Panc1 (cell line): ENCODE measurements around the gene C9orf152. TPM values are rescaled to one million over a fixed set of nuclear protein-coding genes. Genes with fewer than 3 reads are reported as not detected.

Source experiments
- ATAC-seq: fragments of 200-7000 bp; cut with Tn5 transposase; 2 replicates; pipeline ENCODE4 v1.9.1; 2020; ENCODE audit warnings: mild to moderate bottlenecking, moderate library complexity
- BruUV-seq: library from RNA; stranded (reverse); fragments of 400-500 nt; replicated peaks from 2 replicates; lab custom pipeline; 2021; lab: Mats Ljungman, UMichigan
- CTCF ChIA-PET: fragments of 300-600 bp; sonication (Branson Sonifier 250); formaldehyde crosslinking; loops from one replicate; lab custom pipeline; 2022; ENCODE audit warnings: antibody characterized with exemption; lab: Charles Lee
- POLR2A ChIA-PET: fragments of 300-600 bp; sonication (Branson Sonifier 250); formaldehyde crosslinking; loops from one replicate; lab custom pipeline; 2022; ENCODE audit warnings: antibody characterized with exemption; lab: Charles Lee
- DNase-seq: peaks from one replicate; pipeline ENCODE4 v3.0.0-alpha.2; 2010; ENCODE audit warnings: low read depth, low spot score
- H3K27ac ChIP-seq: 2 replicates; pipeline ENCODE4 v1.5.1; 2011; ENCODE audit warnings: mild to moderate bottlenecking, low read length, inconsistent platforms
- H3K27me3 ChIP-seq: fragments of 200-500 bp; sonication (Bioruptor generic); 2 replicates; pipeline ENCODE4 v1.6.0; 2014; ENCODE audit warnings: low read length, inconsistent platforms; ENCODE audit not compliant: control insufficient read depth, insufficient read depth
- H3K36me3 ChIP-seq: fragments of 200-500 bp; sonication (Bioruptor generic); 2 replicates; pipeline ENCODE4 v1.5.1; 2014; ENCODE audit warnings: inconsistent platforms, mild to moderate bottlenecking, low read length, moderate library complexity; ENCODE audit not compliant: control insufficient read depth, insufficient read depth
- H3K4me1 ChIP-seq: 2 replicates; pipeline ENCODE4 v1.5.1; 2011; ENCODE audit warnings: inconsistent platforms, mild to moderate bottlenecking, low read length, moderate library complexity; ENCODE audit not compliant: control insufficient read depth, insufficient read depth
- H3K4me3 ChIP-seq, 2 experiments: 2 replicates each; pipeline ENCODE4 v1.5.1; 2011 to 2012; ENCODE audit warnings: low read depth in 2 of 2, low read length in 2 of 2, mild to moderate bottlenecking in 2 of 2, inconsistent platforms in 1 of 2, moderate library complexity in 1 of 2
- H3K9me3 ChIP-seq: fragments of 200-500 bp; sonication (Bioruptor generic); 2 replicates; pipeline ENCODE4 v1.5.1; 2014; ENCODE audit warnings: low read depth, mild to moderate bottlenecking, inconsistent platforms, low read length, moderate library complexity; ENCODE audit not compliant: control insufficient read depth, insufficient read depth
- CTCF ChIP-seq: fragments of 450-650 bp; IDR thresholded peaks from 2 replicates; pipeline ENCODE4 v1.5.1; 2017; ENCODE audit warnings: mild to moderate bottlenecking
- POLR2AphosphoS5 ChIP-seq: IDR thresholded peaks from 2 replicates; pipeline ENCODE4 v1.6.1; 2012; ENCODE audit warnings: mild to moderate bottlenecking, low read depth, low read length, moderate library complexity
- REST ChIP-seq, 2 experiments: IDR thresholded peaks; 2 replicates each; pipeline ENCODE4 v1.6.1; 2011 to 2012; ENCODE audit warnings: low read depth in 2 of 2, control low read depth in 1 of 2, low read length in 1 of 2, mild to moderate bottlenecking in 1 of 2, moderate library complexity in 1 of 2; ENCODE audit not compliant: insufficient read depth in 1 of 2
- SIN3A ChIP-seq: IDR thresholded peaks from 2 replicates; pipeline ENCODE4 v1.6.1; 2012; ENCODE audit warnings: low read depth, mild to moderate bottlenecking, low read length, moderate library complexity, borderline replicate concordance; ENCODE audit not compliant: insufficient read depth
- TCF7L2 ChIP-seq: IDR thresholded peaks from 2 replicates; pipeline ENCODE4 v1.6.1; 2011; ENCODE audit warnings: mild to moderate bottlenecking, low read depth, low read length, inconsistent platforms
- in situ Hi-C: cut with HindIII; loops from 2 replicates; pipeline ENCODE4 v1.10.0; 2016; ENCODE audit warnings: low sequenced_read_pairs, low pct_unique_long_range_greater_than_20kb
- intact Hi-C: fragments of 100-400 bp; cut with micrococcal nuclease; formaldehyde crosslinking; loops from one replicate; pipeline ENCODE4 v1.10.0; 2022; ENCODE audit not compliant: unreplicated experiment
- total RNA-seq: library from RNA; stranded (reverse); gene quantifications from one replicate; pipeline ENCODE4 v1.2.1, GENCODE V29; 2021; ENCODE audit not compliant: unreplicated experiment

C9orf152 gene
- total RNA-seq, 1 experiment from 2014 or later = 0.10 TPM

GRCh38 chr9:110152704-110153374, 55.1 kb downstream of the C9orf152 start:
- ChIA-PET CTCF (interaction anchor here (0.6 kb wide), 1 partner anchor 172 kb away, joined by 5 read pairs; no protein-coding TSS in a partner anchor), POLR2A (no interaction called here)
- H3K4me3 ChIP-seq = no peak overlapping the region
- in situ Hi-C loops (no loop called here), intact Hi-C loops (loop anchor here (1.0 to 5.0 kb wide), 2 partner anchors 250 to 576 kb away; no protein-coding TSS in a partner anchor)
- no peaks in the 10 kb centered on the region for H3K27me3 ChIP-seq
- DNase-seq (peak; percentile 22), ATAC-seq (no peak; the same call in none of the 2 replicates)
- H3K4me1 ChIP-seq = no peaks in the 10 kb centered on the region
- BruUV-seq = no TSS peak
- no peaks in the 10 kb centered on the region for H3K9me3 ChIP-seq
- H3K36me3 ChIP-seq = no peaks in the 10 kb centered on the region
- TF ChIP-seq TCF7L2 = peak; percentile 39; the same call in 1 of the 2 replicates
- no peak for TF ChIP-seq POLR2AphosphoS5
- TF ChIP-seq CTCF = peak; percentile 69
- no peak for TF ChIP-seq SIN3A
- TF ChIP-seq REST (IDR thresholded peaks at IDR 0.05; ENCODE audit: insufficient read depth in 1 of 2, low read depth in 2 of 2, low read length in 1 of 2) = no peak
- H3K27ac ChIP-seq = no peak overlapping the region

Other genes with a start within 250 kb of the C9orf152 start
- gene TXN, start 48.3 kb upstream of the C9orf152 start, total RNA-seq = 197 TPM
- not detected for gene TXNDC8, start 129.7 kb upstream of the C9orf152 start, total RNA-seq